Urinary bladder (tissue), 4 donors: ENCODE results near the gene PLXNA1. TPM values are rescaled to one million over a fixed set of nuclear protein-coding genes. Genes with fewer than 3 reads are reported as not detected.

Source experiments
- DNase-seq: peaks from one replicate; pipeline ENCODE4 v3.0.0-alpha.2; 2015; ENCODE audit errors: extremely low spot score
- H3K27ac ChIP-seq: one replicate; pipeline ENCODE4 v1.5.1; 2013; ENCODE audit warnings: low read depth, mild to moderate bottlenecking, moderate library complexity
- H3K36me3 ChIP-seq: one replicate; pipeline ENCODE4 v1.6.1; 2013; ENCODE audit warnings: mild to moderate bottlenecking, moderate library complexity; ENCODE audit not compliant: insufficient read depth
- H3K4me1 ChIP-seq: one replicate; pipeline ENCODE4 v1.6.1; 2013; ENCODE audit warnings: mild to moderate bottlenecking, moderate library complexity; ENCODE audit not compliant: insufficient read depth
- H3K4me3 ChIP-seq: one replicate; pipeline ENCODE4 v1.5.1; 2013; ENCODE audit warnings: low read depth, low read length
- WGBS: extraction: QIAGEN DNeasy Blood & Tissue Kit; methylation state at CpG from one replicate; pipeline ENCODE4 v1.1.7; 2013; 5-methylcytosine and 5-hydroxymethylcytosine counted together
- polyA plus RNA-seq: library from polyadenylated mRNA; stranded (reverse); fragments of 200-250 nt; gene quantifications from one replicate; pipeline ENCODE4 v1.2.3, GENCODE V29; 2013
- total RNA-seq: library from RNA; depleted of rRNA; stranded (reverse); fragments of >200 nt; gene quantifications from one replicate; pipeline ENCODE4 v1.2.3, GENCODE V29; 2014
- donor health status: healthy with polysubstance abuse.
- donor health status: healthy.

Gene PLXNA1
- total RNA-seq (25.8 TPM), polyA plus RNA-seq (15.9 TPM)

DNA sequence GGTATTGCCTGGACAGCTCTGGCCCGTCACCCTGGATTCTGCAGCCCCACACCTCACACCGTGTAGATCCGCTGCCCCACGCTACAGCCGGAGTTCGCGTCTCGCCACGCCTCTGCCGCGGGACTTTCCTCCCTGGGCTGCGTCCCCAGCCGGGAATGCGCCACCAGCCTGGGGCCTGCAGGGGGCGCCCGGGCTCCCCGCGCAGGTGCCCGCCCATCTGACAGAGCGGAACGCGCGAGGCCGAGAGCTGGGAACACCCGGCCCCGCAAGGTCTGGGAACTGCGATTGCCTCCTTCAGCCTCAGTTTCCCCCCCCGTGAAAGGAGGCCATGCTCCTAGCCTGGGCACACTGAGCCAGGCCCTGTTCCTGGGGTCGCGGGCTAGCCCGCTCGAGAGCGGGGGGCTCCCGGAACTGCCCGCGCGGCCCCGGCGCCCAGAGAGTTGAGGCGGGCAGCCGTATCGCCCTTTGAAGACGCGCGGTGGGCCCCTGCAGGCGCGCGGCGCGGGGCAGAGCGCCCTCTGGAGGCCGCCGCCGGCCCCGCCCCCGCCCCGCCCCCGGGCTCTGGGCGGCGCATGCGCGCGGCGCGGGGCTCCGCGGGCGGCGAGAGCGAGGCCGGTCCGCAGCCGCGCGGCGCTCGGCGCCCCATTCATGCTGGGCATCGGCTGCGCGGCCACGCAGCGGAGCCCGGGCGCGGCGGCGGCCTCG, at the start of gene PLXNA1:
Gene PLXNA1 (plus strand): TSS at position 645 of the 705 bp plus-strand sequence. CDS start 5,479 bp downstream, outside the sequence.
- H3K27ac ChIP-seq: no peak within 1 kb of the TSS
- under 1% methylated on average over 89 of the region's 89 CpGs for WGBS
- no peak for DNase-seq
- H3K4me3 ChIP-seq: peak within 1 kb of the TSS; percentile 84
- no peaks in the 10 kb centered on the region for H3K4me1 ChIP-seq
- H3K36me3 ChIP-seq: no peaks in the 10 kb centered on the region

GRCh38 chr3:126934031-126934531, 48.8 kb upstream of the PLXNA1 start:
- Histone ChIP-seq H3K4me3 (no peak overlapping the region), H3K4me1 (peaks cover 1% of the 10 kb centered on the region), H3K36me3 (no peaks in the 10 kb centered on the region), H3K27ac (no peak overlapping the region)
- 52% methylated on average over 4 of the region's 4 CpGs for WGBS
- DNase-seq: no peak

GRCh38 chr3:126934991-126935390, 47.9 kb upstream of the PLXNA1 start:
- H3K36me3 ChIP-seq: no peaks in the 10 kb centered on the region
- DNase-seq: no peak
- no peak overlapping the region for H3K27ac ChIP-seq
- 92% methylated on average over 8 of the region's 8 CpGs for WGBS
- no peak overlapping the region for H3K4me3 ChIP-seq
- H3K4me1 ChIP-seq: peaks cover 1% of the 10 kb centered on the region

DNA sequence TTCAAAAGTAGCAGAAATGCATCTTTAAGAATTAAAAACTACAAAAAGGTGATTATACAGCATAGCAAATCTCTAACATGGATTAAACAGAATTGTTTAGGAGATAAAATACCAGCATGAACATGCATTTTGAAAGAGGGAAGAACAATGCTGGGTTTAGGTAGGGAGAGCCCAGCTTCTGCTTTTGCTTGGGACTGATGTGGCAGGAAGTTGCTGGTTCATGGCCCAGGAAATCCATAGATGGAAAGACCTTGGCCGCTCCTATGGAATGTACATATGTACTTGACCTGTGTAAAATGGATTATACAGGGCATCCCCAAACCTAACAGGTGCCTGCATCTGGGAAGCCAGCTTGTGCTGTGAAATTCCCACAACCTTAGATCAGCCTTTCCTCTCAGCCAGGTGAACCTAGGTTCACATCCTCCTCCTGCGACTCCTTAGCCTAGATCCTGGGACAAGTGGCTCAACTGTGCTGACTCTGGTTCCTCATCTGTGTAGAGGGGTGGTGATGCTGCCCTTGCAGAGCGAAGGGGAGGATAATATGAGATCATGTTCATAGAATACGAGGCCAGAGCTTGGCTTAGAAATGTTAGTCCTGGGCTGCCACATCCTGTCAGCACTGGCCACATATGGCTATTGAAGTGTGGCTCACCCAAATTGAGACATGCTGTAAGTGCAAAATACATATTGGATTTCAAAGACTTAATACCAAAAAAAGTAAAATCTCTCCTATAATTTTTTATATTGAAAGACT, 47.0 kb upstream of the PLXNA1 start:
- Histone ChIP-seq H3K36me3 (no peaks in the 10 kb centered on the region), H3K4me3 (no peak overlapping the region), H3K4me1 (peaks cover 1% of the 10 kb centered on the region), H3K27ac (no peak overlapping the region)
- DNase-seq: no peak
- 92% methylated on average over 4 of the region's 4 CpGs for WGBS

GRCh38 chr3:126936853-126937425, 46.0 kb upstream of the PLXNA1 start:
- no peaks in the 10 kb centered on the region for H3K36me3 ChIP-seq
- H3K4me3 ChIP-seq: no peak overlapping the region
- WGBS: 86% methylated on average over 6 of the region's 6 CpGs

GRCh38 chr3:126937533-126937932, 45.4 kb upstream of the PLXNA1 start:
- no peak overlapping the region for H3K27ac ChIP-seq
- 93% methylated on average over 2 of the region's 2 CpGs for WGBS

More at GRCh38 chr3:126936853-126937425, 46.0 kb upstream of the PLXNA1 start:
- no peak for DNase-seq
- Histone ChIP-seq H3K27ac (no peak overlapping the region), H3K4me1 (peaks cover 1% of the 10 kb centered on the region)

DNA sequence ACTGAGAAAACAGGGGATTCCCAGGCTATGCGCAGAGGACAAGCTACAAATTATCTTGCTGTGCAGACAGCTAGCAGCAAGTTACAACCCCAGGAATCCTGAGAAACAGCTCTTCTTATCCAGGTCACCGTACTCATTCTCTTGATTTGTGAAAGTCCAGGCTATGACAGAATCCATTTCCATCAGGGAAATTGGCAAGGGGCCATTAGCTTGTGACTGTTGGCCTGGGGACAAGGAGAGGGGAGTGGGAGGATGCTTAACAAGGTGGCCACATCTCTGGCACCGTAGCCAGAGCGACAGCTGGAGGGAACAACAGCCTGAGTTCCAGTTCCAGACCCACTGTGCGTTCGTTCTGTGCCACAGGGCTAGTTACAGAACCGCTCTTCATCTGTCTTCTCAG, 44.9 kb upstream of the PLXNA1 start:
- DNase-seq: no peak
- H3K27ac ChIP-seq: no peak overlapping the region
- H3K4me1 ChIP-seq: peaks cover 1% of the 10 kb centered on the region
- H3K36me3 ChIP-seq: no peaks in the 10 kb centered on the region
- WGBS: 71% methylated on average over 7 of the region's 7 CpGs
- H3K4me3 ChIP-seq: no peak overlapping the region

More at GRCh38 chr3:126937533-126937932, 45.4 kb upstream of the PLXNA1 start:
- peaks cover 1% of the 10 kb centered on the region for H3K4me1 ChIP-seq
- H3K4me3 ChIP-seq: no peak overlapping the region
- no peak for DNase-seq
- H3K36me3 ChIP-seq: no peaks in the 10 kb centered on the region

DNA sequence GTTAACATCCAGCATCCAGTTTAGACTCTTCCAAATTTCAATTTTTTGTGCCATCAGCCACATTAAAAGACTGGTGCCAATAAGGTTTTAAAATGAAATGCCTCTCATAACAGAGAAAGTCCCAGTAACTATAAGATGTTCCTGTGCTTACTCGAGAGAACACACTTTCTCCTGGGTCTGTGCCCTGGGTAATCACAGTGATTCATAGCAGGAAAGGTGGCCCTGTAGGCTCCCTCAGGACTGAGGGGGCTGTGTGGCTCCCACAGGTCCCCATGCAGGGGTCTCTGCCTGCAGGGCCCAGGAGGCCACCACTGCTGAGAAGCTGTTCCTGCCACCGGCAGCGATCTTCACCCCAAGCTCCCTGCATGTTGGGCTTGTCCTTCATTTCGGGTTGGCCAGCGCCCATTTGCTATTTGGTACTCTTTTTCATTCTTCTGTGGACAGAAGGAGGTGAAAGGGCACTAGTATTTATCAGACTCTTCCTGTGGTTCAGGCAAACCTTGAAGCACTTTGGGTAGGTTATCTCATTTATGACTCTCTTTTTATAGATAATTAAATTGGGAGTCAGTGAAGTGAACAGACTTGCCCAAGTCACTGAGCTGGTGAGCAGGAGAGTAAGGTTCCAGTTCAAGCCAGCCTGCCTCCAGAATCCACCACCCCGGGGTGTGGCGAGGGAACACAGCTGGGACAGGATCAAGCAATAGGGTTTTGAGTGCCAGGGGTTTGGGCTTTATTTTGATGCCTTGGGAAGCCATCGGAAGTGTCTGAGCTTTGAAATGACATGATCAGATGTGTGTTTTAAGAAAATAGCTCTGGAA, 44.2 kb upstream of the PLXNA1 start:
- DNase-seq: no peak
- whole genome bisulfite sequencing: 74% methylated on average over 8 of the region's 8 CpGs

GRCh38 chr3:126939338-126939718, 43.6 kb upstream of the PLXNA1 start:
- no peak for DNase-seq
- no peak overlapping the region for H3K4me3 ChIP-seq
- H3K27ac ChIP-seq: no peak overlapping the region
- 70% methylated on average over 4 of the region's 4 CpGs for WGBS
- no peaks in the 10 kb centered on the region for H3K36me3 ChIP-seq
- H3K4me1 ChIP-seq: peaks cover 1% of the 10 kb centered on the region

More for the DNA sequence above, 44.2 kb upstream of the PLXNA1 start:
- Histone ChIP-seq H3K4me1 (peaks cover 1% of the 10 kb centered on the region), H3K4me3 (no peak overlapping the region), H3K36me3 (no peaks in the 10 kb centered on the region), H3K27ac (no peak overlapping the region)

DNA sequence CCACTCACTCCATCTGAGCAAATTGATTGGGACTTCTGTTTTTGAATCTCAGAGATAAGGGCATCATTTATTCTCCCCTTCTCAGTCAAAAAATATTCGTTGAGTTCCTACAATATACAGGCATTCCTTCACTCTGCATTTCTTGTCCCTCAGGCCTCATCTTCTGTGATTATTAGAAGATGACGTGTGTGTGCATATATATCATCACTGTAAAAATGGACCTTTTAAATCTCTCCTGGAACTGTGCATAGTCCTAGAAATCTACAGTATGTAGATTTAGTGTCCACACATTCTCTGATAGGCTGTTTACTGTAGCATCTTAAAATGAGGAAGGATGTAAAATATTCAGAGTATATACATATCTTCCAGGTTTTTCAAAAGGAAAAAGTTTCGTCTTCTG, 43.2 kb upstream of the PLXNA1 start:
- Histone ChIP-seq H3K4me1 (peaks cover 1% of the 10 kb centered on the region), H3K4me3 (no peak overlapping the region), H3K36me3 (no peaks in the 10 kb centered on the region), H3K27ac (no peak overlapping the region)
- WGBS: 83% methylated on average over 3 of the region's 3 CpGs
- no peak for DNase-seq

GRCh38 chr3:126941721-126942270, 41.1 kb upstream of the PLXNA1 start:
- WGBS: 88% methylated on average over 5 of the region's 5 CpGs
- DNase-seq: no peak

DNA sequence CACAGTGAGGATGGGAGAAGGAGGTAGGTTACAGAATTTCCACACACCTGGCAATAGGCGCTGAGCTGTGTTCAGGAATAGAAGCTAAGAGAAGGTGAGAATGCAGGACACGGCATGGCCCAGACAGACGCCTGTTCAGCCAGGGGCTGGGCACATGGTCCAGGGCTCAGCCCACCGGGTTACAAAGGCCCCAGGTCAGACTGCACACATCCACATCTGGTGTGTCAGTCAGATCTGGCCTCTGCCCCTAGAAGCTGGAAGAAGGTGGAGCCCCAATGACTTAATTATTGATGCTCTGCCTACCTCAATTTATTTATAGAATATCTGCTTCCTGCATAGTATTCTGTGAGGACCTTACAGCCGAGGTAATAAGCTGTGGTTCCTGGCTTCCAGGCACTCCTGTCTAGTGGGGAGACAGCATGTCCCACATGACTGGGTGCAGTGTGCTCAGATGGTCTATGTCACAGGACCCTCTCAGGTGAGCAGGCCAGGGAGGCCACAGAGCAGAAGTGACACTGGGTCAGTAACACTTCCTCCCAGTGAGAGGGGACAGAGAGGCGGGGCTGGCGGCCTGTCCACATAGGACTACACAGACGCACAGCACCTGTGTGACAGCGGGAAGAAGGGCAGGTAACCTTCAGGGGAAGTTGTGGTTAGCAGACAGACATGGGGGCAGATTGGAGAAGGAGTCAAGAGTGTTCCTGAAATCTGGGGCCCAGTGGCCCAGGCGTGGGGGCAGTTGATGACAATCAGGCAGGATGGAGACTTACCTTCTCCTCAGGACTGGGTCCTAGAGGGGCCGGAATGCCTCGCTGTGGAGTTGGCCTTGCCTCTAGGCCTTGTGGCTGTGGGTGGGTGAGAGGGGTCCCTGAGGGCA, 38.6 kb upstream of the PLXNA1 start:
- 95% methylated on average over 12 of the region's 12 CpGs for WGBS
- Histone ChIP-seq H3K27ac (no peak overlapping the region), H3K4me3 (no peak overlapping the region), H3K36me3 (no peaks in the 10 kb centered on the region), H3K4me1 (no peaks in the 10 kb centered on the region)
- no peak for DNase-seq

More at GRCh38 chr3:126941721-126942270, 41.1 kb upstream of the PLXNA1 start:
- H3K4me1 ChIP-seq: peaks cover 1% of the 10 kb centered on the region
- no peaks in the 10 kb centered on the region for H3K36me3 ChIP-seq
- H3K27ac ChIP-seq: no peak overlapping the region
- no peak overlapping the region for H3K4me3 ChIP-seq
